Stomach (tissue), 4 donors: ENCODE measurements around the gene C19orf12.

ENCODE experiments used
- EP300 ChIP-seq: sonication (generic); formaldehyde crosslinking; IDR thresholded peaks from one replicate; pipeline ENCODE4 v1.6.1; 2017; ENCODE audit warnings: antibody characterized with exemption
- POLR2A ChIP-seq, 4 donors: fragments of 450-650 bp; IDR thresholded peaks; one replicate each; pipeline ENCODE4 v1.6.1; 2016; ENCODE audit warnings: antibody characterized with exemption in 4 of 4, control low read depth in 2 of 4, mild to moderate bottlenecking in 1 of 4, moderate library complexity in 1 of 4
- TF ChIP-seq, protein P1 (sequence below), 7 experiments: fragments of 450-650 bp in 4 of 7; fragments of 200-600 bp in 3 of 7; sonication (generic) in 3 of 7; IDR thresholded peaks; one replicate each; pipeline ENCODE4 v1.5.1; 2016 to 2019; ENCODE audit warnings: antibody characterized with exemption in 7 of 7, control low read depth in 2 of 7, mild to moderate bottlenecking in 1 of 7

DNA sequence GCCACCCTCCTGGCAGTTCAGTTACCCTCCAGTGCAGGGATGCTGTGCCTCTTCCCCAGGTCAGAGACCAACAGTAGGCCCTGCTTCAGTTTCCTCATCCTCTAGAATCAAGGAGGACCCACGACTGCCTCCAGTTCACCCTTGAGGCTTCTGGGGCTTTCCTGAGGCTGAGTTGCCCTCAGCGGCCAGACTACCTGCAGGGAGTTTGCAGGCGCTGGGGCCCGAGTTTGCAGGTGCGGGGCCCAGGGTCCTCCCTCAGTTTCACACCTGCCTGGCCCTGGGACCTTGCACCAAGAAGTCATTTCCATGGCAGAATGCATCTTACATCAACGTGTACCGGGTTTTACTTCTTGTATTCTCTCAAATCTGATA is 38.9 kb upstream of the C19orf12 start:
- no peak for TF ChIP-seq EP300
- TF ChIP-seq, protein P1, sequence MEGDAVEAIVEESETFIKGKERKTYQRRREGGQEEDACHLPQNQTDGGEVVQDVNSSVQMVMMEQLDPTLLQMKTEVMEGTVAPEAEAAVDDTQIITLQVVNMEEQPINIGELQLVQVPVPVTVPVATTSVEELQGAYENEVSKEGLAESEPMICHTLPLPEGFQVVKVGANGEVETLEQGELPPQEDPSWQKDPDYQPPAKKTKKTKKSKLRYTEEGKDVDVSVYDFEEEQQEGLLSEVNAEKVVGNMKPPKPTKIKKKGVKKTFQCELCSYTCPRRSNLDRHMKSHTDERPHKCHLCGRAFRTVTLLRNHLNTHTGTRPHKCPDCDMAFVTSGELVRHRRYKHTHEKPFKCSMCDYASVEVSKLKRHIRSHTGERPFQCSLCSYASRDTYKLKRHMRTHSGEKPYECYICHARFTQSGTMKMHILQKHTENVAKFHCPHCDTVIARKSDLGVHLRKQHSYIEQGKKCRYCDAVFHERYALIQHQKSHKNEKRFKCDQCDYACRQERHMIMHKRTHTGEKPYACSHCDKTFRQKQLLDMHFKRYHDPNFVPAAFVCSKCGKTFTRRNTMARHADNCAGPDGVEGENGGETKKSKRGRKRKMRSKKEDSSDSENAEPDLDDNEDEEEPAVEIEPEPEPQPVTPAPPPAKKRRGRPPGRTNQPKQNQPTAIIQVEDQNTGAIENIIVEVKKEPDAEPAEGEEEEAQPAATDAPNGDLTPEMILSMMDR (IDR thresholded peaks at IDR 0.05), result no peak
- no peak for TF ChIP-seq POLR2A (IDR thresholded peaks at IDR 0.05)
